ENCODE data around the gene LRRC3C. TPM values are rescaled to one million over a fixed set of nuclear protein-coding genes. Genes with fewer than 3 reads are reported as not detected.
A peak's percentile ranks its signal among the peaks of the same experiment; 100 is the strongest.
"Not testable (repeated sequence)": the region's sequence is repeated elsewhere in the genome, so short reads cannot be mapped to it uniquely, and the experiment has no call there.

The LRRC3C gene
- total RNA-seq, 2 donors from 2014 or later = not detected

DNA sequence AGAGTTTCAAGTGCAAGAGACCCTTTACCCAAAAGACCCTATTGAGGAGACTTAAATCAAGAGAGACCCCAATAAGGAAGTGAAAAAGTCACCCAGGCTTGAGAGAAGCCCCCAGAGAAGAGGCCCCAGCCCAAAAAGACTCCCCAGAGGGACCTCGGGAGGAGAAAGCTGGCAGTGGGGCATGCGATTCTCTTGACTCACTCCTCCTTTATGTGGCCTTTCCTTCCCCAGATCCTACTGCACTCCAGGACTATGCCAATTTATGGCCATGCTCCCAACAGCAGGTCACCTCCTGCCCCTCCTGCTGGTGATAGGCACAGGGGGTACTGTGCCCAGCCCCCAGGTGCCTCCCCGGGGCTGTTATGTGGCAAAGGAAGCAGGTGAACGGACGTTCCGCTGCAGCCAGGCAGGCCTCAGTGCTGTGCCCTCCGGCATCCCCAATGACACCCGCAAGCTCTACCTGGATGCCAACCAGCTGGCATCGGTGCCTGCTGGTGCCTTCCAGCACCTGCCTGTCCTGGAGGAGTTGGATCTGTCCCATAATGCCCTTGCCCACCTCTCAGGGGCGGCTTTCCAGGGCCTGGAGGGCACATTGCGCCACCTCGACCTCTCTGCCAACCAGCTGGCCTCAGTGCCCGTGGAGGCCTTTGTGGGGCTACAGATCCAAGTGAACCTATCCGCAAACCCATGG, 16.3 kb downstream of the LRRC3C start:
- H3K36me3 Mint-ChIP-seq (ENCODE audit: insufficient read depth in 2 of 2) = no peaks in the 10 kb centered on the region
- ATAC-seq (replicated peaks in 1 of 2) (no peak), DNase-seq (no peak)
- H3K27me3 Mint-ChIP-seq (ENCODE audit: low read depth) = no peaks in the 10 kb centered on the region
- no peak overlapping the region for H3K4me3 Mint-ChIP-seq
- peaks cover 31% of the 10 kb centered on the region for H3K4me1 Mint-ChIP-seq (ENCODE audit: low read depth)
- H3K27ac Mint-ChIP-seq = no peak overlapping the region
- no peaks in the 10 kb centered on the region for H3K9me3 Mint-ChIP-seq

- no peak for ATAC-seq (replicated peaks in 1 of 2)
- H3K27me3 Mint-ChIP-seq (ENCODE audit: low read depth) = no peaks in the 10 kb centered on the region
Measured at GRCh38 chr17:39944393-39944711, 16.8 kb downstream of the LRRC3C start.

GRCh38 chr17:39946551-39947330, 19.2 kb downstream of the LRRC3C start:
- peaks cover 1% of the 10 kb centered on the region for H3K27me3 Mint-ChIP-seq (ENCODE audit: low read depth)
- no peaks in the 10 kb centered on the region for H3K36me3 Mint-ChIP-seq (ENCODE audit: insufficient read depth in 2 of 2)
- H3K4me1 Mint-ChIP-seq (ENCODE audit: low read depth) = peaks cover 16% of the 10 kb centered on the region
- no peak overlapping the region for H3K27ac Mint-ChIP-seq
- no peak for DNase-seq
- ATAC-seq (replicated peaks in 1 of 2) = no peak
- H3K4me3 Mint-ChIP-seq = no peak overlapping the region
- H3K9me3 Mint-ChIP-seq = no peaks in the 10 kb centered on the region

More at GRCh38 chr17:39944393-39944711, 16.8 kb downstream of the LRRC3C start:
- no peaks in the 10 kb centered on the region for H3K36me3 Mint-ChIP-seq (ENCODE audit: insufficient read depth in 2 of 2)
- no peak for DNase-seq
- peaks cover 32% of the 10 kb centered on the region for H3K4me1 Mint-ChIP-seq (ENCODE audit: low read depth)
- no peak overlapping the region for H3K27ac Mint-ChIP-seq
- no peaks in the 10 kb centered on the region for H3K9me3 Mint-ChIP-seq
- no peak overlapping the region for H3K4me3 Mint-ChIP-seq

DNA sequence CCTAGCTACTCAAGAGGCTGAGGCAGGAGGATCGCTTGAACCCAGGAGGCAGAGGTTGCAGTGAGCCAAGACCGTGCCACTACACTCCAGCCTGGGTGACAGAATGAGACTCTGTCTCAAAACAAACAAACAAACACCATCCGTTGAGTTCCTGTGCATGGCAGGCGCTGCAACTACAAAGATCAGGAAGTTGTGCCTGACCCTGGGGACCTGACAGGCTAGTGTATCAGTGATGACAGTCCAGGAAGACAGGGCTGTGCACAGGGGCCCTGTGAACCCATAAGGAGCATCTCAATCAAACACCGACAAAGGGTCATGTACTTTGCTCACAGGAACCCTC, 20.9 kb downstream of the LRRC3C start:
- not testable (repeated sequence) for H3K9me3 Mint-ChIP-seq; H3K36me3 Mint-ChIP-seq (ENCODE audit: insufficient read depth in 2 of 2); ATAC-seq (replicated peaks in 1 of 2); H3K27me3 Mint-ChIP-seq (ENCODE audit: low read depth); DNase-seq; H3K4me3 Mint-ChIP-seq
- Mint-ChIP-seq H3K4me1 (ENCODE audit: low read depth) (peaks cover 26% of the 10 kb centered on the region), H3K27ac (peak overlapping the region; percentile 35)

DNA sequence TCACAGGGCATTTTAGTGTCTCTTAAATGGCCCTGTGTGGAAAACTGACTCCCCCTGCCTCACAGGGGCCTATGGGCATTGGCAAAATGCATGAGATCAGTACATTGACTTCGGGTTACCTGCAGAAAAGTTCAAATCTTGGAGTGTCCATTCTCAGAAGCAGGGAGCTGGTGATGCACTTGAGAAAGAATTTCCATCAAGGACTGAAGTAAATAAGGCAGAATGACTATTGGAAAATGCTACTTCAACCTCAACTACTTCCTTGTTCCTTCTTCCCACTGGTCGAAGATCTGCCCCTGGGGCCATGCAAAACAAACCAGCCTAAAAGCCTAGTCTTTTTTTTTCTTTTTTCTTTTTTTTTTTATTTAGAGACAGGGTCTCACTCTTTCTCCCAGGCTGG, 21.5 kb downstream of the LRRC3C start:
- ATAC-seq (replicated peaks in 1 of 2) (no peak), DNase-seq (no peak)
- Mint-ChIP-seq H3K4me1 (ENCODE audit: low read depth) (peaks cover 31% of the 10 kb centered on the region), H3K27me3 (ENCODE audit: low read depth) (peaks cover 8% of the 10 kb centered on the region), H3K36me3 (ENCODE audit: insufficient read depth in 2 of 2) (no peaks in the 10 kb centered on the region), H3K9me3 (no peaks in the 10 kb centered on the region), H3K27ac (no peak overlapping the region), H3K4me3 (no peak overlapping the region)

GRCh38 chr17:39950871-39951348, 23.4 kb downstream of the LRRC3C start:
- H3K9me3 Mint-ChIP-seq = no peaks in the 10 kb centered on the region

GRCh38 chr17:39951924-39952679, 24.6 kb downstream of the LRRC3C start:
- H3K9me3 Mint-ChIP-seq = no peaks in the 10 kb centered on the region
- DNase-seq = peak in 1 of 2 donors; percentile 9
- ATAC-seq (replicated peaks in 1 of 2) = no peak
- H3K4me1 Mint-ChIP-seq (ENCODE audit: low read depth) = peaks cover 35% of the 10 kb centered on the region
- H3K27ac Mint-ChIP-seq = no peak overlapping the region
- peaks cover 8% of the 10 kb centered on the region for H3K27me3 Mint-ChIP-seq (ENCODE audit: low read depth)
- H3K36me3 Mint-ChIP-seq (ENCODE audit: insufficient read depth in 2 of 2) = no peaks in the 10 kb centered on the region
- peak overlapping the region; percentile 39 to 73 for H3K4me3 Mint-ChIP-seq

More at GRCh38 chr17:39950871-39951348, 23.4 kb downstream of the LRRC3C start:
- H3K27ac Mint-ChIP-seq = no peak overlapping the region
- peaks cover 35% of the 10 kb centered on the region for H3K4me1 Mint-ChIP-seq (ENCODE audit: low read depth)
- peaks cover 8% of the 10 kb centered on the region for H3K27me3 Mint-ChIP-seq (ENCODE audit: low read depth)
- H3K36me3 Mint-ChIP-seq (ENCODE audit: insufficient read depth in 2 of 2) = no peaks in the 10 kb centered on the region
- DNase-seq (no peak), ATAC-seq (replicated peaks in 1 of 2) (no peak)
- no peak overlapping the region for H3K4me3 Mint-ChIP-seq

- peak overlapping the region; percentile 68 for H3K27ac Mint-ChIP-seq
- H3K4me1 Mint-ChIP-seq (ENCODE audit: low read depth) = peaks cover 35% of the 10 kb centered on the region
- ATAC-seq (replicated peaks in 1 of 2) = peak; percentile 86 to 88
- peaks cover 8% of the 10 kb centered on the region for H3K27me3 Mint-ChIP-seq (ENCODE audit: low read depth)
- peak; percentile 93 to 97 for DNase-seq
- H3K9me3 Mint-ChIP-seq = no peaks in the 10 kb centered on the region
- H3K36me3 Mint-ChIP-seq (ENCODE audit: insufficient read depth in 2 of 2) = no peaks in the 10 kb centered on the region
- H3K4me3 Mint-ChIP-seq = peak overlapping the region; percentile 85 to 86
Measured at GRCh38 chr17:39952680-39953470, 25.3 kb downstream of the LRRC3C start.

GRCh38 chr17:39953471-39953888, 25.9 kb downstream of the LRRC3C start:
- Mint-ChIP-seq H3K9me3 (no peaks in the 10 kb centered on the region), H3K4me3 (peak overlapping the region; percentile 85 to 86), H3K27me3 (ENCODE audit: low read depth) (peaks cover 8% of the 10 kb centered on the region), H3K36me3 (ENCODE audit: insufficient read depth in 2 of 2) (no peaks in the 10 kb centered on the region), H3K27ac (peak overlapping the region; percentile 69), H3K4me1 (ENCODE audit: low read depth) (peaks cover 34% of the 10 kb centered on the region)
- ATAC-seq (replicated peaks in 1 of 2) (no peak), DNase-seq (no peak)

DNA sequence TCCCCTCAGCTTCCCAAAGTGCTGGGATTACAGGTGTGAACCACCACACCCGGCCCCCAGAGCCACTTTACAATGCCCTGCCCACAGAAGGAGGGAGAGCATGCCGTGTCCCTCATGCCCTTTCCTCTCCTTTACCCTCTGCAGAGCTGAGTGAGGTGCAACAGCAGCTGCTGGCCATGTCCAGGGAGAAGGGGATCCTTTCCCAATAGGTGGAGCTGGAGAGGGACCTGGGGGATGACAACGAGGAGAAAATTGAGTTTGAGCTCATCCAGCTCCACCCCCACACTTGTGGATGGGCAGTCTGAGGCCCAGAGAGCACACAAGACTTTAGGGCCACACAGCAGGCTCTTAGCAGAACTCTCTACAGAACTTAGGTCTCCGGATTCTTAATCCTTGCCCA, 27.3 kb downstream of the LRRC3C start:
- Mint-ChIP-seq H3K36me3 (ENCODE audit: insufficient read depth in 2 of 2) (no peaks in the 10 kb centered on the region), H3K27ac (no peak overlapping the region), H3K4me3 (peak overlapping the region in 1 of 2 donors; percentile 37)

DNA sequence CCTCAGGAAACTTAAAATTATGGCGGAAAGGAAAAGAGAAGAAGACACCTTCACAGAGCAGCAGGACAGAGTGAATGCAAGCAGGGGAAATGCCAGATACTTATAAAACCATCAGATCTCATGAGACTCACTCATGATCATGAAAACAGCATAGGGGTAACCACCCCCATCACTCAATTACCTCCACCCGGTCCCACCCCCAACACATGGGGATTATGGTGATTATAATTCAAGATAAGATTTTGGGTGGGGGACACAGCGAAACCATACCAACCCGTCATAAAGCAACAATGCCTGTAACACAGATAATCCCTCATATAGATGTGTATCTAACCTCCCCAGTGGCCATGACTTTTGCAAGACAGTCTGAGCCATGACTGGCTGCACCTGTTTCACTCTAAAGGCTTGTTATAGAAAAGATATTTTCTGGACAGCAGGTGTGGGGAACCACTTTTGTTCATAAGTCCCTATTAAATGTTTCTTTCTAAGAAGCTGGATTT, 28.2 kb downstream of the LRRC3C start:
- Mint-ChIP-seq H3K27me3 (ENCODE audit: low read depth) (peaks cover 8% of the 10 kb centered on the region), H3K27ac (no peak overlapping the region), H3K36me3 (ENCODE audit: insufficient read depth in 2 of 2) (no peaks in the 10 kb centered on the region), H3K4me1 (ENCODE audit: low read depth) (peaks cover 28% of the 10 kb centered on the region), H3K4me3 (no peak overlapping the region), H3K9me3 (no peaks in the 10 kb centered on the region)
- ATAC-seq (replicated peaks in 1 of 2) (no peak), DNase-seq (no peak)

More for the DNA sequence above, 27.3 kb downstream of the LRRC3C start:
- Mint-ChIP-seq H3K27me3 (ENCODE audit: low read depth) (peaks cover 8% of the 10 kb centered on the region), H3K4me1 (ENCODE audit: low read depth) (peaks cover 28% of the 10 kb centered on the region), H3K9me3 (no peaks in the 10 kb centered on the region)
- ATAC-seq (replicated peaks in 1 of 2) = no peak
- no peak for DNase-seq

- no peaks in the 10 kb centered on the region for H3K27me3 Mint-ChIP-seq (ENCODE audit: low read depth)
- ATAC-seq (replicated peaks in 1 of 2) = no peak
- no peak overlapping the region for H3K4me3 Mint-ChIP-seq
- no peaks in the 10 kb centered on the region for H3K9me3 Mint-ChIP-seq
- no peak for DNase-seq
- H3K27ac Mint-ChIP-seq = no peak overlapping the region
- no peaks in the 10 kb centered on the region for H3K36me3 Mint-ChIP-seq (ENCODE audit: insufficient read depth in 2 of 2)
- H3K4me1 Mint-ChIP-seq (ENCODE audit: low read depth) = peaks cover 33% of the 10 kb centered on the region
Measured at GRCh38 chr17:39960524-39961041, 33.1 kb downstream of the LRRC3C start.

Measured in activated T-cell treated with anti-CD3 and anti-CD28 coated beads, Interleukin-2, amount 50 U/mL, for 72 hours (primary cell).